Measurements from ENCODE around the gene TIE1. TPM values are rescaled to one million over a fixed set of nuclear protein-coding genes. Genes with fewer than 3 reads are reported as not detected.

Gene TIE1
- total RNA-seq, 1 experiment from 2014 or later = 1.2 TPM

GRCh38 chr1:43354936-43355335 is 54.2 kb downstream of the TIE1 start:
- no peak overlapping the region for H2BK12ac ChIP-seq (ENCODE audit: insufficient read length, low read depth, low read length)
- no peak overlapping the region for H3K27ac Mint-ChIP-seq
- no peak overlapping the region for H3K4ac ChIP-seq (ENCODE audit: low read depth, low read length)
- no peak overlapping the region for H3K9ac ChIP-seq (ENCODE audit: extremely low read depth, insufficient read length, low read length)
- no peak overlapping the region for H4K91ac ChIP-seq (ENCODE audit: insufficient read length, low read depth, low read length)
- H3K27ac ChIP-seq (ENCODE audit: insufficient read length, low read depth, low read length) = no peak overlapping the region
- H3K14ac ChIP-seq (ENCODE audit: insufficient read depth, low read length) = no peak overlapping the region
- WGBS (ENCODE audit: extremely low coverage, insufficient read length, low lambda C conversion rate) = no CpG with 5 or more reads among the region's 2 CpGs
- H3K36me3 Mint-ChIP-seq (ENCODE audit: insufficient read depth in 1 of 3, low read depth in 3 of 3) = peaks cover 6 to 18% (median 9%) of the 10 kb centered on the region in 3 experiments; a peak in 6 of 7 replicates
- no peaks in the 10 kb centered on the region for H3K9me3 ChIP-seq (ENCODE audit: control insufficient read depth, low read depth, low read length)
- no peak overlapping the region for H2AK5ac ChIP-seq (ENCODE audit: insufficient read length, low read length)
- H2BK5ac ChIP-seq (ENCODE audit: insufficient read length, low read length) = no peak overlapping the region
- no peak for DNase-seq
- H3K27me3 Mint-ChIP-seq (ENCODE audit: low read depth) = no peaks in the 10 kb centered on the region; the same call in 1 of the 2 replicates
- H3K4me3 Mint-ChIP-seq = no peak overlapping the region
- H3K27me3 ChIP-seq (ENCODE audit: insufficient read depth, low read length) = no peaks in the 10 kb centered on the region
- no peak overlapping the region for H4K8ac ChIP-seq (replicated peaks; ENCODE audit: insufficient read length, low read depth, low read length)
- H3K4me1 ChIP-seq (ENCODE audit: insufficient read depth, low read length) = peaks cover 8% of the 10 kb centered on the region
- H2AFZ ChIP-seq (ENCODE audit: low read length) = no peak overlapping the region
- no peaks in the 10 kb centered on the region for H4K20me1 ChIP-seq (ENCODE audit: control insufficient read depth, insufficient read depth, insufficient read length)
- no peaks in the 10 kb centered on the region; a peak in 2 of 5 replicates for H3K9me3 Mint-ChIP-seq
- no peak overlapping the region for H2BK15ac ChIP-seq (ENCODE audit: low read depth, low read length)
- H4K5ac ChIP-seq (ENCODE audit: insufficient read length, low read depth, low read length) = no peak overlapping the region
- H3K18ac ChIP-seq (ENCODE audit: insufficient read length, low read depth, low read length) = no peak overlapping the region
- peaks cover 3% of the 10 kb centered on the region for H3K79me1 ChIP-seq (ENCODE audit: insufficient read depth, low read depth, low read length, poor library complexity, severe bottlenecking)
- H3K56ac ChIP-seq (ENCODE audit: insufficient read length, low read depth, low read length) = no peak overlapping the region
- no peak overlapping the region for H2BK120ac ChIP-seq (ENCODE audit: low read depth, low read length, poor library complexity, severe bottlenecking)
- peaks cover 7% of the 10 kb centered on the region; the same call in 1 of the 2 replicates for H3K79me2 ChIP-seq (ENCODE audit: insufficient read depth, low read length)
- H3K23me2 ChIP-seq (ENCODE audit: insufficient read length, low read depth, low read length, poor library complexity, severe bottlenecking) = peaks cover 5% of the 10 kb centered on the region
- no peak overlapping the region for H2BK20ac ChIP-seq (ENCODE audit: low read depth, low read length, poor library complexity, severe bottlenecking)
- H3K4me1 Mint-ChIP-seq = peaks cover 15 to 26% of the 10 kb centered on the region in 2 experiments
- TF ChIP-seq CTCF (conservative IDR thresholded peaks at IDR 0.05) = no peak
- no peak overlapping the region for H3K4me2 ChIP-seq (ENCODE audit: insufficient read depth, insufficient read length, low read length)
- H3T11ph ChIP-seq (ENCODE audit: low read length) = no peak overlapping the region
- H3K23ac ChIP-seq (ENCODE audit: insufficient read length, low read depth, low read length) = no peak overlapping the region
